PC-3 (cell line): ENCODE measurements around the gene FREY1. TPM values are rescaled to one million over a fixed set of nuclear protein-coding genes. Genes with fewer than 3 reads are reported as not detected.

Experiments
- ATAC-seq: fragments of 200-7000 bp; cut with Tn5 transposase; 2 replicates; pipeline ENCODE4 v1.9.1; 2020; ENCODE audit warnings: mild to moderate bottlenecking, moderate library complexity
- BruUV-seq: library from RNA; stranded (reverse); fragments of 400-500 nt; replicated peaks from 2 replicates; lab custom pipeline; 2021; lab: Mats Ljungman, UMichigan
- CTCF ChIA-PET: fragments of 300-600 bp; sonication (Branson Sonifier 250); formaldehyde crosslinking; loops from one replicate; lab custom pipeline; 2022; ENCODE audit warnings: antibody characterized with exemption; lab: Charles Lee
- POLR2A ChIA-PET: fragments of 300-600 bp; sonication (Branson Sonifier 250); formaldehyde crosslinking; loops from one replicate; lab custom pipeline; 2022; ENCODE audit warnings: antibody characterized with exemption; ENCODE audit not compliant: unreplicated experiment; lab: Charles Lee
- DNase-seq: peaks from one replicate; pipeline ENCODE4 v3.0.0-alpha.2; 2015
- H2AFZ ChIP-seq: fragments of 300-600 bp; sonication (generic); 2 replicates; pipeline ENCODE4 v1.6.0; 2016; ENCODE audit warnings: antibody characterized with exemption, low read length
- H3F3A ChIP-seq: fragments of 300-600 bp; sonication (generic); one replicate; pipeline ENCODE4 v1.6.0; 2017; ENCODE audit warnings: antibody characterized with exemption, low read length, control low read depth, mild to moderate bottlenecking; ENCODE audit not compliant: unreplicated experiment
- H3K27ac ChIP-seq: fragments of 300-600 bp; sonication (generic); 2 replicates; pipeline ENCODE4 v1.5.1; 2016; ENCODE audit warnings: mild to moderate bottlenecking, low read length
- H3K27me3 ChIP-seq: fragments of 300-600 bp; sonication (generic); 2 replicates; pipeline ENCODE4 v1.6.1; 2016; ENCODE audit warnings: low read length, mixed read lengths
- H3K36me3 ChIP-seq: fragments of 300-600 bp; sonication (generic); 2 replicates; pipeline ENCODE4 v1.6.1; 2016; ENCODE audit warnings: low read depth, mixed run types, low read length, mixed read lengths
- H3K4me1 ChIP-seq: fragments of 300-600 bp; sonication (generic); 2 replicates; pipeline ENCODE4 v1.5.1; 2016; ENCODE audit warnings: low read length; ENCODE audit not compliant: insufficient read depth
- H3K4me2 ChIP-seq: fragments of 300-600 bp; sonication (generic); 2 replicates; pipeline ENCODE4 v1.6.0; 2016; ENCODE audit warnings: low read length
- H3K4me3 ChIP-seq: fragments of 300-600 bp; sonication (generic); 2 replicates; pipeline ENCODE4 v1.5.1; 2016; ENCODE audit warnings: mild to moderate bottlenecking, low read length, mixed read lengths
- H3K79me2 ChIP-seq: fragments of 300-600 bp; sonication (generic); 2 replicates; pipeline ENCODE4 v1.6.1; 2017; ENCODE audit warnings: low read length, mixed read lengths
- H3K9ac ChIP-seq: fragments of 300-600 bp; sonication (generic); 2 replicates; pipeline ENCODE4 v1.6.0; 2016; ENCODE audit warnings: mild to moderate bottlenecking, low read length
- H3K9me2 ChIP-seq: fragments of 300-600 bp; sonication (generic); replicated peaks from 2 replicates; pipeline ENCODE4 v1.6.1; 2016; ENCODE audit warnings: mixed run types, low read length, mixed read lengths
- H3K9me3 ChIP-seq: fragments of 300-600 bp; sonication (generic); 2 replicates; pipeline ENCODE4 v1.6.1; 2016; ENCODE audit warnings: low read length, mixed read lengths
- H4K20me1 ChIP-seq: fragments of 300-600 bp; sonication (generic); 2 replicates; pipeline ENCODE4 v1.6.1; 2016; ENCODE audit warnings: low read length, mixed read lengths
- CTCF ChIP-seq: fragments of 300-600 bp; sonication (generic); conservative IDR thresholded peaks from 2 replicates; pipeline ENCODE4 v1.5.1; 2017; ENCODE audit warnings: antibody characterized with exemption, low read depth, mild to moderate bottlenecking, low read length
- EZH2 ChIP-seq: fragments of 300-600 bp; sonication (generic); IDR thresholded peaks from one replicate; pipeline ENCODE4 v1.6.1; 2017; ENCODE audit warnings: antibody characterized with exemption, mild to moderate bottlenecking, low read length; ENCODE audit not compliant: unreplicated experiment
- EZH2phosphoT487 ChIP-seq: fragments of 300-600 bp; sonication (generic); IDR thresholded peaks from 2 replicates; pipeline ENCODE4 v1.6.1; 2018; ENCODE audit warnings: mild to moderate bottlenecking, antibody characterized with exemption, low read length, borderline replicate concordance
- intact Hi-C: fragments of 100-400 bp; cut with micrococcal nuclease; formaldehyde crosslinking; loops from 2 replicates; pipeline ENCODE4 v1.9.0; 2023
- total RNA-seq: library from RNA; depleted of rRNA; stranded (reverse); fragments of >200 nt; gene quantifications from 2 replicates; pipeline ENCODE4 v1.2.3, GENCODE V29; 2014

The FREY1 gene
- total RNA-seq, 1 experiment from 2014 or later = 0.15 TPM

- no peaks in the 10 kb centered on the region for H3F3A ChIP-seq
- H3K9me2 ChIP-seq = no peaks in the 10 kb centered on the region
- no peak overlapping the region for H3K9ac ChIP-seq
- intact Hi-C loops = no loop called here
- no peak overlapping the region for H3K27ac ChIP-seq
- no peak overlapping the region for H3K4me2 ChIP-seq
- H3K36me3 ChIP-seq = peaks cover 7% of the 10 kb centered on the region; the same call in 1 of the 2 replicates
- no peak for TF ChIP-seq EZH2
- TF ChIP-seq CTCF = no peak
- no peak for TF ChIP-seq EZH2phosphoT487
- POLR2A ChIA-PET = no interaction called here
- no peaks in the 10 kb centered on the region for H3K79me2 ChIP-seq
- H3K4me3 ChIP-seq = no peak overlapping the region
- no peaks in the 10 kb centered on the region for H3K27me3 ChIP-seq
- no TSS peak for BruUV-seq
- no peak overlapping the region for H2AFZ ChIP-seq
- H3K4me1 ChIP-seq = peaks cover 12% of the 10 kb centered on the region
- CTCF ChIA-PET = no interaction called here
- H4K20me1 ChIP-seq = peaks cover 9% of the 10 kb centered on the region; the same call in 1 of the 2 replicates
- H3K9me3 ChIP-seq = no peaks in the 10 kb centered on the region
- DNase-seq (no peak), ATAC-seq (no peak)
Observed at GRCh38 chr11:45884596-45885185, 22.4 kb downstream of the FREY1 start.

- H3K4me2 ChIP-seq = no peak overlapping the region
- no peaks in the 10 kb centered on the region for H3K9me3 ChIP-seq
- DNase-seq (no peak), ATAC-seq (no peak)
- H3K79me2 ChIP-seq = no peaks in the 10 kb centered on the region
- H3K9me2 ChIP-seq = no peaks in the 10 kb centered on the region
- no TSS peak for BruUV-seq
- ChIA-PET CTCF (no interaction called here), POLR2A (no interaction called here)
- peaks cover 18% of the 10 kb centered on the region for H3K4me1 ChIP-seq
- H3F3A ChIP-seq = no peaks in the 10 kb centered on the region
- intact Hi-C loops = loop anchor here (2.0 kb wide), 1 partner anchor 37 kb away; no protein-coding TSS in a partner anchor
- H4K20me1 ChIP-seq = peaks cover 9% of the 10 kb centered on the region; the same call in 1 of the 2 replicates
- H3K27ac ChIP-seq = no peak overlapping the region
- peaks cover 13% of the 10 kb centered on the region; the same call in 1 of the 2 replicates for H3K36me3 ChIP-seq
- H3K4me3 ChIP-seq = no peak overlapping the region
- no peaks in the 10 kb centered on the region for H3K27me3 ChIP-seq
- TF ChIP-seq EZH2phosphoT487 = no peak
- no peak for TF ChIP-seq EZH2
- no peak for TF ChIP-seq CTCF
- H2AFZ ChIP-seq = no peak overlapping the region
- no peak overlapping the region for H3K9ac ChIP-seq
Observed at GRCh38 chr11:45881708-45882368, 25.2 kb downstream of the FREY1 start.
